ENCODE data around the gene SMYD1.
"Not testable (repeated sequence)": the region's sequence is repeated elsewhere in the genome, so short reads cannot be mapped to it uniquely, and the experiment has no call there.

Gene SMYD1

DNA sequence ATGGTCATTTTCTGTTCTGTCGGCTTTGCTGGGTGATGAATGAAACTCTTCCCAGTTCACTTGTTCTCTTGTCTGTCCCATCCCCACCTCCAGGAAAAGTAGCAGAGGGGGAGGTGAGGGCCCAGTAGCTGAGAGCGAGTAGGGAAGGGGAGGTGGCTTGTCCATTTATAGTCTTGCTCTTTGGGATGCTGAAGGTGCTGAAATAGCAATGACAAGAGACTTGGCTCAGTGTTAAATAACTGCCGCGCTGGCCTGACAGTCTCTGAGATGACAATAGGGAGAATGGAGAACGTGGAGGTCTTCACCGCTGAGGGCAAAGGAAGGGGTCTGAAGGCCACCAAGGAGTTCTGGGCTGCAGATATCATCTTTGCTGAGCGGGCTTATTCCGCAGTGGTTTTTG lies at the start of gene SMYD1:
Gene SMYD1 (plus strand): TSS at position 228 of the 400 bp plus-strand sequence. CDS start 40 bp downstream, at position 268.
- no peak for DNase-seq (ENCODE audit: low read depth)

DNA sequence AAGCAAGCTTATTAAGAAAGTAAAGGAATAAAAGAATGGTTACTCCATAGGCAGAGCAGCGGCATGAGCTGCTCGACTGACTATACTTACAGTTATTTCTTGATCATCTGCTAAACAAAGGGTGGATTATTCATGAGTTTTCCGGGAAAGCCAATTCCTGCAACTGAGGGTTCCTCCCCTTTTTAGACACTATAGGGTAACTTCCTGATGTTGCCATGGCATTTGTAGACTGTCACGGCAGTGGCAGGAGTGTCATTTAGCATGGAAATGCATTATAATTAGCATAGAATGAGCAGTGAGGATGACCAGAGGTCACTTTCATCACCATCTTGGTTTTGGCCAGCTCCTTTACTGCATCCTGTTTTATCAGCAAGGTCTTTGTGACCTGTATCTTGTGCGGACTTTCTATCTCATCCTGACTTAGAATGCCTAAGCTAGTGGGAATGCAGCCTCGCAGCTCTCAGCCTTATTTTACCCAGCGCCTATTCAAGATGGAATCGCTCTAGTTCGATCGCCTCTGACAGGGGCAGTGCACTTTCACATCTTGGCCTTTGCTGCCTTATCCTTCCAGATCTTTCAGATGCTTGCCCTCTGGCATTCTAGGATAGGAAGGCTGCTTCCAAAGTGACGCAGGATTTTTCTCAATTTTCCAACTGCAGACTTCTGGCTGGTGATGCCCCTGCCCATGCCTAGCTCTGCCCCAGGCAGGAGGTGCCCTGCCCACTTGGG lies 49.4 kb upstream of the SMYD1 start:
- DNase-seq (ENCODE audit: low read depth), result not testable (repeated sequence)

DNA sequence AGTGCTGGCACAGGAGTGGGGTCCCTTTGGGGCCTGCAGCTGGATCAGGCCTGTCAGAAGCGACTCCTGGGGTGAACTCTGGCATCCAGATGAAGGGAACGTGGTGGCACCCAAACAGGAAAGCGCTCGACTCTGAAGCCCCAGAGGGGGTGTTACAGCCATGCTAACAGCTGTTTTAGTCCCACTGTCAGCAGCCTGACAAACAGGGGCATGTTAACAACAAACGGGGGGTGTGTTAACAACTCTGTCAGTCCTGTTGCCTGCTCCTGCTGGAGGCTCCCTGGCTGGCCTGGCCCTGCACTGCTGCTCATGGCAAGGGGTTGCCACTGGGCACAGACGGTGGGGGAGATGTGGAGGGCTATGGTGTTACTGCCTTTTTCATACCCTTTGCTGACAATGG lies 48.7 kb upstream of the SMYD1 start:
- DNase-seq (ENCODE audit: low read depth), result no peak

DNA sequence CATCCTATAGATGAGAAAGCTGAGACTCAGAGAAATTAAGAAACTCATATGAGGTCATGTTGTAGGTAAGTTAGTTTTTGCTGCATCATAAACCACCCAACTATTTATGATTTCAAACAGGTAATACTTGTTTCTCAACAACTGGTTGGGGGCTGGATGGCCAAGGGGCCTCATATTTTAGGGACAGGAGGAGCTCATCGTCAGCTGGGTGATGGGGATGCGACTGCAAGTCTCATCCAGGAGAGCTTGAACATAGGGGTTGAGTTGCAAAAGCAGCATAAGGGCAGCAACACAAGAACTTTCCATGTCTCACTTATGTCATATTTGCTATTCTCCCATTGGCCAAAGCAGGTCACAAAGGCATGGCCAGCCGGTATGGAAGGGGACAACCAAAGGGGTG lies 47.6 kb upstream of the SMYD1 start:
- DNase-seq (ENCODE audit: low read depth), result no peak

DNA sequence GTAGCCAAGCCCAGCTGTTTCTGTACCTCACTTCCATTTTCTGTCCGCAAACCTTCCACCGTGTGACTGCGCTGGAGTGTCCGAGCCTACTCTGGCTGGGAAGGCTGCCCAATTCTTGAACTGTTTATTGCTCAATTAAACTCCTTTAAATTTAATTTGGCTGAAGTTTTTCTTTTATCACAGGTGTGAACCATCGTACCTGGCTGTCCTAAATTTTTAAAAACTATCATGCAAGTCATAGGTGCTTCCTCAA lies 45.0 kb upstream of the SMYD1 start:
- no peak for DNase-seq (ENCODE audit: low read depth)

DNA sequence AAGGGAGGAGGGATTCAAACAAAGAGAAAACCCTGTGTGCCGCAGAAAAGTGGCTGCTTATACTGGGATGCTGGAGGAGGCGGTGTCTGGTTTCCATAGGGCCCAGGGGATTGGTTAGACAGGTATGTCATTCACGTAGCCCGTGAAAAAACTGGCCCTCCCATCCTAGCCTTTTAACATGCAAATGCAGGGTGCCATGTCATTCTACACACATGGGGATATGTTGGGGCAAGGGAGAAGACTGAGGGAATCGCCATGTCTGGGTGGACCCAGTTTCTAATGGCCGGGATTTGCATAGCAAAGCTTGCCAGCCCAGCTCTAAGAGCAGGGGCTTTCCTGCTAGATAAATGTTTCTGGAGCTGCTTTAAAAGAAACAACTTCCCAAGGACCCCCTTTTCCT lies 43.1 kb upstream of the SMYD1 start:
- DNase-seq (ENCODE audit: low read depth), result no peak

DNA sequence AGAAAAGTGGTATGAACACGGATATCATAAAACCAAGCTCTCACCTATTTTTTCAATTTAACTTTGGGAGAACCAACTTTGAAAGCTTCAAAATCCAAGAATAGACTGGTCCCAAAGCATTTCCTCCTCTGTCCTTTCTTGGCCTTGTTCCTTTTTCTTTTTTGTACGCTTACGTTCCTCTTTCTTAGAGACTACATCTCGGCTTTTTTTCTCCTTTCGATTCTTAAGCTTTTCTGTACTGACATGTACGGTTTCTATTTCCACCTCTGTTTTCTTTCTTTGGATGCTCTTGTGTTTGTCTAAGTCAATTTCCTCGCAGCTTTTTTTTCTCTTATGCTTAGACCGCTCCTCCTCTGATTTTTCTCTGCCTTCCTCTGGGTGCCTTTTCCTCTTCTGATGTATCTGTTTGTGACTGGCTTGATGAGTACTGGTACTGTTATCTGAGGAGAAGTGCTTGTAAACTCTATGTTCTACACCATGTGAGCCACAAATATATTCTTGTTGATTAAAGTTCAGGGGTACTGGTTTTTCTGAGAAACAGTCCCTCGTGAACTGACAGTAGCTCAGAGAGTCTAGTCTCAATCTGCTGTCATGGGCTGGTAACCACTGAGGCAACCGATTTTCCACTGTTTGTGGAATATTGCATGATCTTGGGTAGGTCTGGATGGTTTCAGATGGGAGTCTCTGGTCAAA lies 39.8 kb upstream of the SMYD1 start:
- no peak for DNase-seq (ENCODE audit: low read depth)

DNA sequence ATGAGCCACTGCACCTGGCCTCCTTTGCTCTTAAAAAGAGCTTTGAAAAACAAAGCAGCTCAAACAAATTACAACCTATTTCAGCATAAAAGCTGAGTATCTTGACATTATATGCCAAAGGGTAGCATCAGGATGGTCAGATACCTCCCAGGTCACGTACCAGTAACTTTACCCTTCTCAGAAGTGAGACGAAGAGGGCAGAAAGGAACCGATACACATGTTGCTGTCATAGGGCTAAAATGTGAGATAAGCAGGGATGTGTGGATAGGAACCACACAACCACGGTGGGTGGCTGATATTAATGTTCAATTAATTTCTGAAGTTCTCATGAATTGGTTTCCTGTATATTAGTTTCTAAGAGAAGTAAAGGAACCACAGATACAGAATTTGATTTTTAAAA lies 38.7 kb upstream of the SMYD1 start:
- DNase-seq (ENCODE audit: low read depth), result no peak

DNA sequence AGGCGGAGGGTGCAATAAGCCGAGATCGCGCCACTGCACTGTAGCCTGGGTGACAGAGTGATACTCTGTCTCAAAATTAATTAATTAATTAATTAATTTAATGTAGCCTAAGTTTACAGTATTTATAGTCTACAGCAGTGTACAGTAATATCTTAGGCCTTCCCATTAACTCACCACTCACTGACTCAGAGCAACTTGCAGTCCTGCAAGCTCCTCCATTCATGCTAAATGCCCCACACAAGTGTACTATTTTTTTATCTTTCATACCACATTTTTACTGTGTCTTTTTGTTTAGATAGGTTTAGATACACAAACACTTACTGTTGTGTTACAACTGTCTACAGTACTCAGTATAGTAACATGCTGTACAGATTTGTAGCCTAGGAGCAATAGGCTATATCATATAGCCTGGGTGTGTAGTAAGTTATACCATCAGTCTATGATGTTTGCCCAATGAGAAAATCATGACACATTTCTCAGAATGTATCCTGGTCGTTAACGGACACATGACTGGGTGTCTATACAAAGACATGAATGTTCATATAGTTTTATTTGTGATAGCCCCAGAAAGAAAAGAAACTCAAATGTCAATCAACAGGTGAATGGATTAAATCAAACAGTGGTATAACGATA lies 35.4 kb upstream of the SMYD1 start:
- no peak for DNase-seq (ENCODE audit: low read depth)

DNA sequence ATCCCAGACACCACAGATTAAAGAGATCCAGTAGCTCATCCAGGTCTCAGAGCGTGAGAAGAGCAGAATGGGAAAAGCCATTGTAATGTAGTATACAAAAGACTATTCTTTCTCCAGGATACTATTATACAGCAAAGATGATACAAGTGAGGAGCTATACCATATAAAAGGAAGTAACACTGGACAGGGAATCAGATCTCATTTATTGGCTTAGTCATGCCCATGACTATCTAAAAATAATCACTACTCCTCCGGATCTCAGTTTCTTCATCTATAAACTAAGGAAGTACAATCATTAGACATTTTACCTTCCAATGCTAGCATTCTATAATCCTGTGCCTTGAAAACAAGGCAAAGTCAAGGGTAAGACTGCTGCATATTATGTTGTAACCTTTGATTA lies 31.4 kb upstream of the SMYD1 start:
- no peak for DNase-seq (ENCODE audit: low read depth)

DNA sequence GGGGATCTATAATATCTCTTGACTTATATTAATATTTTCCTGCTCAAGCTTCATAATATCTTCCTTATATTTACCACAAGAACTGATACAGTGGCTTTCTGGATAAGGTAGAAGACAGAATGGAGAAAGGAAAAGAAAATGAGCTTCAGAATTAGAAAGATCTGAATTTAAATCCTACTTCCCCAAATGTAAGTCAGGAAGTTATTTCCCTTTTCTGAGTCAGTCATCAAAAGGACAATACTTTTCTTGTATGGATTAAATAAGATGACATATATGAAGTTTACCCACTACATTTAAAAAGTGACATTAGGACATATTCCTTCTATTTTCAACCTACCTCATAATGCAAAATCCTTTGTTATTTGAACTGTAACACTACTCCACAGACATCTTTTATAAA lies 31.0 kb upstream of the SMYD1 start:
- DNase-seq (ENCODE audit: low read depth), result no peak

DNA sequence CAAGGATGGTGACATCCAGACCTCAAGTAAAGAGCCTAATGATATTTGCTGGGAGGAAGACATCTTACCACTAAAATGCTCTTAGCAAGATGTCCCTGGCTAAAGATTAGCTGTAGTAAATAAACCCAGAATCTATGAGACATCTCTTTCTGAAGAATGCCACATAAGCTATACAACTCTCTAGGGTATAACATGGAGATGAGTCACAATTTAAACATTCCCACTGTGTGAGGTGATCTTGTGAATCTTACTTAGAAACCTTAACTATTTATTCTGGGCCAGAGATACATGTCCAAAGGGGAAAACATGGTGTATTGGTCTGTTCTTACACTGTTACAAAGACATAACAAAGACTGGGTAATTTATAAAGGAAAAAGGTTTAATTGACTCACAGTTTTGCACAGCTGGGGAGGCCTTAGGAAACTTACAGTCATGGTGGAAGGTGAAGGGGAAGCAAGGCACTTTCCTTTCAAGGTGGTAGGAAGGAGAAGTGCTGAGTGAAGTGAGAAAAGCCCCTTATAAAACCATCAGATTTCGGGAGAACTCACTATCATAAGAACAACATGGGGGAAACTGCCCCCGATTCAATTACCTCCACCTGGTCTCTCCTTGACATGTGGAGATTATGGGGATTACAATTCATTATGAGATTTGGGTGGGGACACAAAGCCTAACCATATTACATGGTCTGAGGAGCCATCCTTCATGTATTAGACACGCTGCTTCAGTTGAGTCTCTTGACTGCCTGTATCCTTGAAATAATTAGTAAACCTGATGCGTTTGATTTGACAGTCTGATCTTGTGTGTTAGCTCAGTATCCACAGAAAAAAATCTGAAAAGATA lies 29.1 kb upstream of the SMYD1 start:
- no peak for DNase-seq (ENCODE audit: low read depth)

DNA sequence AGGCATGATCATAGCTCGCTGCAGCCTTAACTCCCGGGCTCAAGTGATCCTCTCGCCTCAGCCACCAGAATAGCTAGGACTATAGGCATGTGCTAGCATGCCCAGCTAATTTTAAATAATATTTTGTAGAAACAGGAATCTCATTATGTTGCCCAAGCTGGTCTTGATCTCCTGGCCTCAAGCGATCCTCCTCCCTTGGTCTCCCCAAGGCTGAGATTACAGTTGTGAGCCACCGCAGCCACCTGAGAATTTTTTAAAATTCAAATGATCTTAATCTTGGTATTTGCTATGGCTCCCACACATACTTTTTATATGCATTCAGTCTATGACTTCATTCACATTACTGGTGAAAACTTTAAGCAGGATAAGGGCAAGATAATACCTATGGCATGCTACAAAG lies 25.1 kb upstream of the SMYD1 start:
- no peak for DNase-seq (ENCODE audit: low read depth)

DNA sequence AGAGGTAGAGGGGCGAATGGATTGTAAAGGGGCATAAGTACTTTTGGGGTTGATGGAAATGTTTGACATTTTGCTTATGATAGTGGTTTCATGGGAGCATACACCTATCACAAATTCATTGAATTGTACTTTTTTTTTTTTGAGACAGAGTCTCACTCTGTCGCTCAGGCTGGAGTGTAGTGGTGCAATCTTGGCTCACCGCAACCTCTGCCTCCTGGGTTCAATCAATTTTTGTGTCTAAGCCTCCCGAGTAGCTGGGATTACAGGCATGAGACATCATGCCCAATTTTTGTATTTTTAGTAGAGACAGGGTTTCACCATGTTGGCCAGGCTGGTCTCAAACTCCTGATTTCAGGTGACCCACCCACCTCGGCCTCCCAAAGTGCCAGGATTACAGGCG lies 22.1 kb upstream of the SMYD1 start:
- not testable (repeated sequence) for DNase-seq (ENCODE audit: low read depth)

DNA sequence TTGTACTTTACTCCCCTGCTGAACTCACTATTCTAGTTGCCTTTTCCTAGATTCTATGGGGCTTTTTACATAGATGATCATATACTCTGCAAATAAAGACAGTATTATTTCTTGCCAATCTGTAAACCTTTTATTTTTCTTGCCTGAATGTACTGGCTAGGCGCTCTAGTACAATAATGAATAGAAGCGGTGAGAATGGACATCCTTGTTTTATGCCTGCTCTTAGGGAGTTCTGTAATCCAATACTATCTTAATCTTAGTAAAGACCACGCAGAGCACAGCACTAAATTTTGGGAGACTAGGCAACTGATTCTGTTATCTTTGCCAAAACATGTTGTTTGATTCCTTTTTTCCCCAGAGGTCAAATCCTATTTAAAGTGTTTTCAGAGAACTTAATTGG lies 19.1 kb upstream of the SMYD1 start:
- no peak for DNase-seq (ENCODE audit: low read depth)

DNA sequence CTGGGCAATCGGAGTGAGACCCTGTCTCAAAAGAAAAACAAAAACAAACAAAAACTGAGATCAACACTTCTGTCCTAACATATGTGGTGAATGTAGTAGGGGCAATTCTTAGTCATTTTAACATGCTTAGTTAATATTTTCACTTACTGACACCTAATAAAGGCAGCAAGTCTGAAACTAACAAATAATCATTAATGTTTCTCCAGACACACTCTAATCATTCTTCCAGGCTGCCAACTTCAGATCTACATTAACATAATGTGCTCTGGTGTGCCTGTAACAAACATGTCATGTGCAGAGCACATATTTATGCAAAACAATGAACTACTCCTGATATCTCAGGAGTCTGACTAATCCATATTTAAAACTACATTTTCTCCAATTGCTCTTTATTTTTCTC lies 18.0 kb upstream of the SMYD1 start:
- DNase-seq (ENCODE audit: low read depth), result no peak

DNA sequence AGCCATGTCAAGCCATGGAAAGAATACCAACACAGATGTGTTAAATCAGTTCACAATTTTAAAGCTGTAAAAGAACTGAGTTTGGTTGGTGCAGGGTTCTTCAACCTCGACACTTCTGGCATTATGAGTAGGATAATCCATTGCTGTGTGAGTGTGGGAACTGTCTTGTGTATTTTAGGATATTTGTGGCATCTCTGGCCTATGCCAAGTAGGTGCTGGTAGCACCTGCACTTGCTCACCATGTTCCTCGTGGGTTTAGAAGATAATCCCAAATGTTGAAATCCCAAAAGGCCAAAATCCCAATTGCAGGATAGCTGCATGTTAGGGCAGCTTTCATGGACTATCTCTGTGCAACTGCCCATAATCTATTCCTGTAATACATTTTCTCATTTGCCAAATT lies 15.8 kb upstream of the SMYD1 start:
- DNase-seq (ENCODE audit: low read depth), result no peak

DNA sequence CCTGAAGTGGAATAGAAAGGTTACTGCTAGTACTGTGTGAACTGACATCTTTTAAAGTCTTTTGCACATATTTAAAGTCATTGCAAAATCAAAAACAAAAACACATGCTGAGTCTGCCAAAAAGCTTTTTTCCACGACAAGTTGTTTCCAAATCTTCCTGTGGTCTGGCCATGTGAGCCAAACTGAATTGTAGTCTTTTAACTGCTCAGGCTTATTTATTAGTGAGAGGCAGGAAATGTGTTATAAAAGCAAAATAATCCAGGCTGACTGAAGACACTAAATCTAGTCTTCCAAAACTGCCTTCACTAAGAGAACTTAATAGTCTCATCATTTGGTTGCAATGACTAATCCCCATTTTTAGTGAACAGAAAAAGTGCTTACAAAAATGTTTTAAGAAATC lies 14.3 kb upstream of the SMYD1 start:
- no peak for DNase-seq (ENCODE audit: low read depth)

DNA sequence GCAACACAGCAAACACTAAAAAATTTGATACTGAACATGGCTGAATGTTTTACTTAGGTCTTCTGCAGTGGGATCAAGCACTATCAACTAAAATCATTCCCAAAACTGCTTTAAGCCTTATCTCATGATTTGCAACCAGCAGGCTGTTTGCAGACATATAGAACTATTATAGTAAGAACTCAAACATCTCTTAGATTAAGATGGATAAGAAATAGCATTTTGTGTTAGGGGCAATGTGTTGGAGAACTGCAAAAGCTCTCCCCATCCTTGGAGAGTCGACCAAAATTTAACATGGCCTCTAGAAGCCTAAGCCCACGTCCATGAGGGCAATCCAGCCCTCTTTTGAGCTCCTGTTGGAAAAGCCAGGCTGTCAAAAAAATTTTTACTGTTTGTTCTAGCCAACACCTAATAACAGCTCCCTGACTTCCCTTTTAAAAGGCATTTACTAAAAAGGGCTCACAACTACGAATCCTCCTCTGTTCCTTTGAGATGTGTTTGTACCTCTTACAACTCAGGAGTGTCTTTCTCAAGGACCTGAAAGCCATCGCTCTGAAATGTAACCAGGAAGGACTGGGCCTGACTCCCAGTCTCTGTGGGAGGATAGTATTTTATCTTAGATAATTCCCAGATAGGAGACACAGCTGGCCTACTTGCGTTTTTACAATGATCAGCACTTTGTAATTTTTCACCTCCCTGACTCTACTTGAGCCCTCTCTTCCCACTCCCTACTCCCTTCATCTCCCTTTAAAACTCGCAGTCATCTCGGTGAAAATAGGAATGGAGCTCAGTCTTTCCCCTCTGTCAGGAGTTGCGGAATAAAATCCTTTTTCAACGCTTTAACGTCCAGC lies 13.5 kb upstream of the SMYD1 start:
- DNase-seq (ENCODE audit: low read depth), result no peak

DNA sequence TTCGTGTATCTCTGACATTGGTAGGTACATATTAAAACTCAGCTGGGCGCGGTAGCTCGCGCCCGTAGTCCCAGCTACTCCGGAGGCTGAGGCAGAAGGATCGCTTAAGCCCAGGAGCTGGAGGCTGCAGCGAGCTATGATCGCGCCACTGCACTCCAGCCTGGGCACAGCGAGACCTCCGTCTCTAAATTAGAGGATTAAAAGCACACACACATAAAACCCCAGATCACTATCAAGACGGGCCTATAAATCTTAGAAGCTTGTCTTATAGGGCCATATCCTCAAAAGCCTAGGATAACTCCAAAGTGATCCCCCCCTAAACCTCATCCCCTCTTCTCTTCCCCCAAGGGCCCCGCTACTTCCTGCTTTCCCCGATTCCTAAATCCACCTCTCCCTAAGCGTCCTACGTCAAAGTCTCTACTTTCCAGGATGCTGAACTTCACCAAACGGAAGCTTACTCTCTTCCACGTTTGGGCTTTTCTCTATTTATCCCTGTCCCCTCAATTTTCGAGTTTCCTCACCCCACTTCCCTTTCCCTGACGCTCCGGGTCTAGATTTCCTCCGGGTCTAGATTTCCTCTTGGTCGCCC lies 12.7 kb upstream of the SMYD1 start:
- DNase-seq (ENCODE audit: low read depth), result no peak

DNA sequence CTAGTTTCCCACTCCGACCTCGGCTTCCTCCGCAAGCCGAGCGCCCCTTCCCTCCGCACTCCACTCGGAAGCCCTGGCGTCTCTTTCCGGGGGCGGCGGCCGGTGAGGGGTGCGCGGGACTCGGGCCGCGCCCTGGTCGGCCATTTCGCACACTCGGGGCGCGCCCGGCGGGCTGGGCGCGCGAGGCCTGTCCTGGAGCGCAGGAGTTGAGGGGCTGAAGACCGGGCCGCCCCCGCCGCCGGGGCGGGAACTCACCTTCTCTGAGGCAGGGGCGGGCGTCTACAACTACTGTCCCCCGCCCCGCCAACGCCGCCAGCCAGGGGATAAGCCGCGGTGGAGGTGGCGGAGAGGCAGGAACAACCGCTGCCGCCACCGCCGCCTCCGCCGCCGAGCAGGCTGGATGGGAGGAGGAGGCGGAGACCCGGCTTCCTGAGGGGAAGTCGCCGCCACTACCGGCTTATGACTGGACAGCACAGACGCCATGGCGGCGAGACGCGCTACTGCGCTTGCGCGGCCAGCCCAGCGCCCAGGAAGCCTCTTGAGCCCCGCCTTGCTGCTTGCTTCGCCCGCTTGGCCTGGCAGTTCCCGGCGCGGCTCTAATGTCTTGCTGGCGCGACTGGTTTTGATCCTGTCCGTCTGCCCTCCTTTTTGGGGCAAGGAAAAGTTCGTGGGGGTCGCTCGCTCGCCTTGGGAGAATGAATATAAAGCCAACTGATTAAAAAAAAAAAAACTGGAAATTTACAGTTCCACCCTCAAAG lies 12.1 kb upstream of the SMYD1 start, which contains the start of gene KRCC1:
Gene KRCC1 (minus strand): TSS at position 413 of the 758 bp plus-strand sequence. CDS start 27,220 bp downstream, outside the sequence.
- peak; percentile 79 for DNase-seq (ENCODE audit: low read depth)

Measured in stimulated activated CD8-positive, alpha-beta memory T cell treated with anti-CD3 and anti-CD28 coated beads, Interleukin-15, amount 100 ng/mL, for 1 hour (primary cell).